Body of pancreas (tissue), 4 donors: ENCODE data around the gene TRIM51G. TPM values are rescaled to one million over a fixed set of nuclear protein-coding genes. Genes with fewer than 3 reads are reported as not detected.
"Not testable (repeated sequence)": the region's sequence is repeated elsewhere in the genome, so short reads cannot be mapped to it uniquely, and the experiment has no call there.

Source experiments
- ATAC-seq: fragments of 150-250 bp; one replicate; pipeline ENCODE4 v1.9.1; 2016
- DNase-seq, 4 donors: peaks; one replicate each; pipeline ENCODE4 v3.0.0-alpha.2; 2019
- H3K27ac ChIP-seq, 4 donors: fragments of 200-600 bp; sonication (generic); 1 replicate in 3 of 4; 2 replicates in 1 of 4; pipeline versions ENCODE4 v1.5.1 to v1.6.1; 2016 to 2019; ENCODE audit warnings: mild to moderate bottlenecking in 1 of 4, mixed read lengths in 1 of 4, moderate library complexity in 1 of 4
- H3K27me3 ChIP-seq, 2 donors: fragments of 200-600 bp; sonication (generic); one replicate each; pipeline ENCODE4 v1.6.0; 2016; ENCODE audit warnings: mild to moderate bottlenecking in 1 of 2
- H3K36me3 ChIP-seq, 2 donors: fragments of 200-600 bp; sonication (generic); replicated peaks in 1 of 2; 2 replicates each; pipeline ENCODE4 v1.5.1; 2016; ENCODE audit warnings: low read depth in 2 of 2; ENCODE audit not compliant: insufficient read depth in 1 of 2
- H3K4me1 ChIP-seq: fragments of 200-600 bp; sonication (generic); one replicate; pipeline ENCODE4 v1.6.0; 2016
- H3K4me3 ChIP-seq, 2 donors: fragments of 200-600 bp; sonication (generic); 1 replicate in 1 of 2; 2 replicates in 1 of 2; pipeline ENCODE4 v1.5.1; 2016 to 2019
- H3K9me3 ChIP-seq, 3 donors: fragments of 200-600 bp; sonication (generic); 1 replicate in 2 of 3; 2 replicates in 1 of 3; pipeline ENCODE4 v1.5.1; 2016
- WGBS, 2 donors: methylation state at CpG; one replicate each; pipeline ENCODE4 v1.1.5; 2017; 5-methylcytosine and 5-hydroxymethylcytosine counted together
- intact Hi-C: fragments of 100-400 bp; cut with DNase I; formaldehyde crosslinking; loops from one replicate; pipeline ENCODE4 v1.15.1; 2023
- total RNA-seq, 2 donors: library from RNA; depleted of rRNA; stranded (reverse); fragments of >200 nt; gene quantifications; one replicate each; pipeline ENCODE4 v1.1.0, GENCODE V29; 2016

The TRIM51G gene
- total RNA-seq = not detected

DNA sequence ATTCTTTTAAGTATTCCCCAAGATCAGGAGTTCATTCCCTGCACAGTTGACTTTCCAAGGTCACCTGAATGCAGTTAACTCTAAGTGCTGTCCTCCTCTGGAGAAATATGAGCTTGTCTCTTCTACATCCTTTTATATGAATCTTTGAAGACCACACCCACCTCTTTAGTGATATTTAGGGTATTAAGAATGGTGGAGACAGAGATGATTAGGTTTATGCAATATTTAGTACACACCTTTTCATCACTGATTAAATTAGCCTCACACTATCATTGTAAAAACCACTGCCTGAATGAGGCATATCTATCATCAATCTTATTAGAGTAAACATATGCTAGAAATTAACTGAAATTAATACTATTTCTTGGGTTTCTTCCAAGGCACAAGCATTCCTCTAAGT, at the start of gene TRIM51G:
Gene TRIM51G (minus strand): TSS at position 101 of the 400 bp plus-strand sequence. CDS start 2,190 bp downstream, outside the sequence.
- H3K4me1 ChIP-seq = not testable (repeated sequence)

GRCh38 chr11:49028523-49028922, 44.8 kb upstream of the TRIM51G start, which contains the start of gene TRIM49B:
Gene TRIM49B, plus strand, starts transcription at chr11:49028823. Its CDS starts 2,777 bp downstream, at chr11:49031600.
- H3K27ac ChIP-seq, ATAC-seq, DNase-seq, intact Hi-C loops, H3K4me3 ChIP-seq, H3K9me3 ChIP-seq, H3K36me3 ChIP-seq, H3K27me3 ChIP-seq, H3K4me1 ChIP-seq: not testable (repeated sequence)
- 11 to 26% methylated on average over 2 of the region's 2 CpGs for WGBS, 2 donors

More for the DNA sequence above, at the start of gene TRIM51G:
- H3K4me3 ChIP-seq, H3K36me3 ChIP-seq, ATAC-seq, H3K9me3 ChIP-seq, intact Hi-C loops, H3K27me3 ChIP-seq, DNase-seq, H3K27ac ChIP-seq: not testable (repeated sequence)

GRCh38 chr11:48968592-48968991, 15.1 kb downstream of the TRIM51G start:
- H3K9me3 ChIP-seq, H3K4me3 ChIP-seq, intact Hi-C loops, ATAC-seq, H3K27me3 ChIP-seq, H3K36me3 ChIP-seq, H3K4me1 ChIP-seq, H3K27ac ChIP-seq, DNase-seq: not testable (repeated sequence)
- 91 to 92% methylated on average over 15 to 25 of the region's 25 CpGs for WGBS, 2 donors

- H3K27me3 ChIP-seq, H3K27ac ChIP-seq, H3K4me3 ChIP-seq, ATAC-seq, DNase-seq, intact Hi-C loops, H3K4me1 ChIP-seq, H3K9me3 ChIP-seq, H3K36me3 ChIP-seq: not testable (repeated sequence)
- 63 to 93% methylated on average over 2 to 19 of the region's 35 CpGs for WGBS, 2 donors
Measured at GRCh38 chr11:48955315-48956049, 28.2 kb downstream of the TRIM51G start.

DNA sequence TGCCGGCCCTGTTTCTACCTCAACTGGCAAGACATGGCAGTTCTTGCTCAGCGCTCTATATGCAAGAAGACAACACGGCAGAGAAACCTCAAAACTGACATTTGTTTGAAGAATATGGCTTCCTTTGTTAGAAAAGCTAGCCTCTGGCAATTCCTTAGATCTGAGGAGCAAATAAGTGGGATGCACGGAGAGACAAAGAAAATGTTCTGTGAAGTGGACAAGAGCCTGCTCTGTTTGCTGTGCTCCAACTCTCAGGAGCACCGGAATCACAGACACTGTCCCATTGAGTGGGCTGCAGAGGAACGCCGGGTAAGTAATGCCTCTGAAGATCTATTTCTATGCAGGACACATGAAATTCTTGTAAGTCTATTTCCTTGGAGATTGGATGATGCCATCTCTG, 37.9 kb downstream of the TRIM51G start:
- H3K4me3 ChIP-seq, intact Hi-C loops, H3K4me1 ChIP-seq, H3K27me3 ChIP-seq, H3K27ac ChIP-seq, H3K36me3 ChIP-seq, H3K9me3 ChIP-seq, ATAC-seq, DNase-seq: not testable (repeated sequence)
- WGBS, 2 donors = 63 to 70% methylated on average over 7 of the region's 7 CpGs

Other genes starting within 250 kb of the TRIM51G start
- gene TRIM49B, start 44.9 kb upstream of the TRIM51G start, total RNA-seq = not detected
- not detected for gene TRIM64C, start 75.2 kb upstream of the TRIM51G start, total RNA-seq
- gene FOLH1, start 224.7 kb upstream of the TRIM51G start, total RNA-seq = under 1 TPM; 0.33 to 0.52 TPM